HG02870 (cell line): ENCODE data around the gene GNB2.
"Not testable (repeated sequence)": the region's sequence is repeated elsewhere in the genome, so short reads cannot be mapped to it uniquely, and the experiment has no call there.

Experiments
- ATAC-seq: cut with Tn5 transposase; IDR thresholded peaks from one replicate; pipeline ENCODE4 v1.9.1; 2021; ENCODE audit warnings: mild to moderate bottlenecking, moderate library complexity; ENCODE audit not compliant: unreplicated experiment

The GNB2 gene

DNA sequence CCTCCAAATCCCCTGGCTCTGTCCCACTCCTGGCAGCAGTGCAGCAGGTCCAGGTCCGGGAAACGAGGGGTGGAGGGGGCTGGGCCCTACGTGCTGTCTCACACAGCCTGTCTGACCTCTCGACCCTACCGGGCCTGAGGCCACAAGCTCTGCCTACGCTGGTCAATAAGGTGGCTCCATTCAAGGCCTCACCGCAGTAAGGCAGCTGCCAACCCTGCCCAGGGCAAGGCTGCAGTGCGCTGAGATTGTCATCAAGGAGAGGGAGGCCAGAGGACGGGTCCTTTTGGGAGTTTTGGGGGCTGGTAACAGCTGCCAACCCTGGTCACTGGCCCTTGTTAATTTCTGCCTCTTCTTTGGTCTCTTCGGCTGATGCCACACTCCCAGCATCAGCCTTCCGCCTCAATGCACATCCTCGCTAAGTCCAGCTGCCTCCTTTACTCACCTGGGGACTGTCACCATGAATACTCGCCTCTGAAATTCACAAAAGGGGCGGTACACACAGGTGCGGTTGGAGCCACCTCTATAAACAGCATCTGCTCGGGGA, 50.3 kb downstream of the GNB2 start:
- no peak for ATAC-seq

DNA sequence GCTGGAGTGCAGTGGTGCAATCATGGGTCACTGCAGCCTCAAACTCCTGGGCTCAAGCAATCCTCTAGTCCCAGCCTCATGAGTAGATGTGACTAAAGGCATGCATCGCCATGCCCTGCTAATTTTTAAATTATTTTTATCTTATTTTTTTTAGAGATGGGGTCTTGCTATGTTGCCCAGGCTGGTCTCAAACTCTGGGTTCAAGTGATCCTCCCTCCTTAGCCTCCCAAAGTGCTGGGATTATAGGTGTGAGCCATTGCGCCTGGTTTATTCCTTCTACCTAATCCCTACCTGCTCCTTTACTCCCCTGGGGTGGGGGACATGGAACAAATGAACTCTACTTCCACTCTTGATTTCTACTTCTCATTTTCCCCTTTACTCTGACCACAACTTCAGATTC, 50.8 kb downstream of the GNB2 start:
- ATAC-seq: not testable (repeated sequence)

DNA sequence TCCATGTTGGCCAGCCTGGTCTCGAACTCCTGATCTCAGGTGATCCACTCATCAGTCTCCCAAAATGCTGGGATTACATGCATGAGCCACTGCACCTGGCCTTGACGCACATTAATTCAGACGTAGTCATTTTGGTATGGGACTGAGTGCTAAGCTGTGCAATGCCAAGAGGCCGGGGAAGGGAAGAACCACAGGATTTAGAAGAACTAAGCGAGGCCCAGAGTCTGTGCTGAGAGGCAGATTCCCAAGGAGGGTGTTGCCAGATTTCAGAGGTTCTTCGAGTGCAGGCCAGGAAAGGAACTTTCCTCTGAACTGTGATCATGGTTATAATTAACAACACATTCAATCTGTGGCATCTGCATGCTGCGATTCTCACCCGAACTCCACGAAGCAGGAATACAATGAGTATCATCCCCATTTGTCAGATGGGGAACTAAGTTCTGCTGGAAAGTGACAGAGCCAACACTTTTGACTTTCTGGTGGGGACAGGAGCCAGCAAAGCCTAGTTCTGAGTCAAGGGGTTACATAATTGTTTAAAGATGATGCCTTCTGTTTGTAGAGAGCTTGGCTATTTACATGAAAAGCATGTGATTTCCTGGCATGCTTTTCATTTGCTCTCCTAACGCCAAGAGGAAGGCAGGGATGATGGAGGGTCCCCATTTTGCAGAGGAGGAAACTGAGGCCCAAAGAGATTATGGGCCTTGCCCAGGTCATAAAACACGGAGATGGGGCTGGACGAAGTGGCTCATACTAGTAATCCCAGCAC, 53.6 kb downstream of the GNB2 start:
- ATAC-seq: no peak

DNA sequence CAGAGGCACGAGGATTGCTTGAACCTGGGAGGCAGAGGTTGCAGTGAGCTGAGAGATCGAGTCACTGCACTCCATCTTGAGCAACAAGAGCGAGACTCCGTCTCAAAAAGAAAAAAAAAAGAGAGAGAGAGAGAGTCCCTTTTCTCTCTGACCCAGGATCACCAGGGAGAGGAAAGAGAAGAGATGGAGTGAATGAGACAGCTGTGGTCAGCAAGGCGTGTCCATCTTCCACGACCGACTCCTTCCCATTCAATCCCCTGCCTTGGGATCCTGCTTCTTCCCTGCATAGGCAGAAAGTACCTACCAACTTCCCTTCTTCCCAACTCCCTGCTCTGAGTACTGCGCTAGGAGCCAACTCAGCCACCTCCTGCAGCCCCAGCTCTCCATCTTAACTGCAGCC, 54.7 kb downstream of the GNB2 start:
- ATAC-seq: no peak
